Chondrocyte (in vitro differentiated cells): ENCODE results near the gene HOXC12. TPM values are rescaled to one million over a fixed set of nuclear protein-coding genes. Genes with fewer than 3 reads are reported as not detected.

Experiments used
- DNase-seq: peaks from one replicate; pipeline ENCODE4 v3.0.0; 2021; ENCODE audit warnings: mixed read lengths, low spot score
- H3K27ac Mint-ChIP-seq: one replicate; pipeline ENCODE4 v1.8.0; 2021; ENCODE audit warnings: mild to moderate bottlenecking, moderate library complexity, mixed read lengths; ENCODE audit not compliant: unreplicated experiment
- H3K27me3 Mint-ChIP-seq: 2 replicates; pipeline ENCODE4 v1.8.0; 2021; ENCODE audit warnings: low read depth, mixed read lengths
- H3K36me3 Mint-ChIP-seq: 2 replicates; pipeline ENCODE4 v1.8.0; 2021; ENCODE audit warnings: low read depth, mixed read lengths
- H3K4me1 Mint-ChIP-seq: 2 replicates; pipeline ENCODE4 v1.8.0; 2021; ENCODE audit warnings: low read depth, mild to moderate bottlenecking, mixed read lengths
- H3K4me3 Mint-ChIP-seq: one replicate; pipeline ENCODE4 v1.8.0; 2021; ENCODE audit warnings: mild to moderate bottlenecking, moderate library complexity, mixed read lengths; ENCODE audit not compliant: unreplicated experiment
- H3K9me3 Mint-ChIP-seq: 2 replicates; pipeline ENCODE4 v1.8.0; 2021; ENCODE audit warnings: low read depth, mixed read lengths
- total RNA-seq: library from RNA; stranded (reverse); gene quantifications from 3 replicates; pipeline ENCODE4 v1.2.1, GENCODE V29; 2021
- TF ChIP-seq, protein P1 (sequence below): fragments of 200-600 bp; sonication (generic); IDR thresholded peaks from 2 replicates; pipeline ENCODE4 v1.5.0; 2021; ENCODE audit warnings: antibody characterized with exemption, mild to moderate bottlenecking, moderate library complexity

HOXC12 gene
- total RNA-seq, 1 donor from 2014 or later = not detected

DNA sequence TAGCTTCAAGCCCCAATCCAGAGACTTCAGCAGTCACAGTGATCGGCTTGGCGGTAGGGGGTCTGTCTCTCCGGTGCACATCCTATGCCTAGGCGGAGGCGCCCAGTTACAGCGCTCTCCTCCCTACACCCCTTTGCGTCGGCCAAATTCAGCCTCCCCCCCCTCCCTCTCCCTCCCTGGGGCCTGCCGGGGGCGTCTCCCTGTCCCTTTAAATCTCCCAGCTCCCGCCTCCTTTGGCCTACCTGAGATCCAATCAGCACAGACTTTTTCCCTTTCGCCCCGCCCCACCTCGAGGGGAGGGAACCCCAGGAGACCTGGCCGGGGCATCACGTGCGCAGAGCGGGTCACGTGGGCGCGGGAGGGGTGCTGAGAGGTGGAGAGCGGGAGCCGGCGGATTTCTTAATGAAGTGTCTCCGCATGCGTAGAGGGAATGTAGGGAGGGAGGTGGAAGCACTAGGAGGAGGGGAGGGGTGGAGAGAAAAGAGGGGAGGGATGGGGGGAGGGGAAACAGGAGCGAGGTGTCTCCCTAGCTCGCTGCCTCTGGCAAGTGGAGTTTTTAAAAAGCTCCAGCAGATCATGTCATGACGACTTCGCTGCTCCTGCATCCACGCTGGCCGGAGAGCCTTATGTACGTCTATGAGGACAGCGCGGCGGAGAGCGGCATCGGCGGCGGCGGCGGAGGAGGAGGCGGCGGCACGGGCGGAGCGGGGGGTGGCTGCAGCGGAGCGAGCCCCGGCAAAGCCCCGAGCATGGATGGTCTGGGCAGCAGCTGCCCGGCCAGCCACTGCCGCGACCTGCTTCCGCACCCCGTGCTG is 16.2 kb upstream of the HOXC12 start, which contains the start of gene HOXC13:
Gene HOXC13 (plus strand): TSS at position 506 of the 815 bp plus-strand sequence. CDS start 76 bp downstream, at position 582.
- Mint-ChIP-seq H3K4me1 (peaks cover 6% of the 10 kb centered on the region), H3K36me3 (no peaks in the 10 kb centered on the region), H3K27me3 (peaks cover 85% of the 10 kb centered on the region), H3K27ac (no peak within 1 kb of the TSS), H3K4me3 (no peak within 1 kb of the TSS), H3K9me3 (no peaks in the 10 kb centered on the region)
- TF ChIP-seq, protein P1, sequence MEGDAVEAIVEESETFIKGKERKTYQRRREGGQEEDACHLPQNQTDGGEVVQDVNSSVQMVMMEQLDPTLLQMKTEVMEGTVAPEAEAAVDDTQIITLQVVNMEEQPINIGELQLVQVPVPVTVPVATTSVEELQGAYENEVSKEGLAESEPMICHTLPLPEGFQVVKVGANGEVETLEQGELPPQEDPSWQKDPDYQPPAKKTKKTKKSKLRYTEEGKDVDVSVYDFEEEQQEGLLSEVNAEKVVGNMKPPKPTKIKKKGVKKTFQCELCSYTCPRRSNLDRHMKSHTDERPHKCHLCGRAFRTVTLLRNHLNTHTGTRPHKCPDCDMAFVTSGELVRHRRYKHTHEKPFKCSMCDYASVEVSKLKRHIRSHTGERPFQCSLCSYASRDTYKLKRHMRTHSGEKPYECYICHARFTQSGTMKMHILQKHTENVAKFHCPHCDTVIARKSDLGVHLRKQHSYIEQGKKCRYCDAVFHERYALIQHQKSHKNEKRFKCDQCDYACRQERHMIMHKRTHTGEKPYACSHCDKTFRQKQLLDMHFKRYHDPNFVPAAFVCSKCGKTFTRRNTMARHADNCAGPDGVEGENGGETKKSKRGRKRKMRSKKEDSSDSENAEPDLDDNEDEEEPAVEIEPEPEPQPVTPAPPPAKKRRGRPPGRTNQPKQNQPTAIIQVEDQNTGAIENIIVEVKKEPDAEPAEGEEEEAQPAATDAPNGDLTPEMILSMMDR = no peak
- no peak for DNase-seq

- no peaks in the 10 kb centered on the region for H3K36me3 Mint-ChIP-seq
- peaks cover 6% of the 10 kb centered on the region for H3K4me1 Mint-ChIP-seq
- TF ChIP-seq, protein P1 = no peak
- H3K27me3 Mint-ChIP-seq = peaks cover 85% of the 10 kb centered on the region
- no peak overlapping the region for H3K4me3 Mint-ChIP-seq
- H3K27ac Mint-ChIP-seq = no peak overlapping the region
- H3K9me3 Mint-ChIP-seq = no peaks in the 10 kb centered on the region
- DNase-seq = no peak
Observed at GRCh38 chr12:53939141-53940108, 15.3 kb upstream of the HOXC12 start.

GRCh38 chr12:53940443-53941014 is 14.2 kb upstream of the HOXC12 start:
- no peak for DNase-seq
- Mint-ChIP-seq H3K4me1 (peaks cover 3% of the 10 kb centered on the region), H3K4me3 (no peak overlapping the region), H3K27ac (no peak overlapping the region), H3K27me3 (peaks cover 85% of the 10 kb centered on the region), H3K36me3 (no peaks in the 10 kb centered on the region), H3K9me3 (no peaks in the 10 kb centered on the region)
- TF ChIP-seq, protein P1 = no peak

DNA sequence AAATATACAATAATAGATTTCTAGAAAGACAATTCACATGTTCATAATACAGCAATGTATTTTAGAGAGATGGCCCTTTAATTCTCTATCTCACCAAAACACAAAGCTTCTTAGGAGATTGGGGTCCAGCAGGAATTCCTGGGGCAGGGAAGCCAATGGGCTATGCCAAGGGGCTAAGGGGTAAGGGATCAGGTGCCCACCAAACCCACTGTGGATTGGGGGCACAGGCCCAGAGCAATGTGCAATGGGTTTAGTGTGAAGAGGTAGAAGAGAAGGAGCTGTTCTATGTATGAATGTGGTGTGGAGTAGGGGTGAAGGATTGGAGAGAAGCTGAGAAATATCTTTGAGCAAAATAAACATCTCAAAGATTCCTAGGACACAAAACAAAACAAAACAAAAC is 13.5 kb upstream of the HOXC12 start:
- Mint-ChIP-seq H3K4me1 (no peaks in the 10 kb centered on the region), H3K36me3 (no peaks in the 10 kb centered on the region), H3K9me3 (no peaks in the 10 kb centered on the region), H3K27ac (no peak overlapping the region), H3K4me3 (no peak overlapping the region), H3K27me3 (peaks cover 85% of the 10 kb centered on the region)
- no peak for DNase-seq
- TF ChIP-seq, protein P1 = no peak

DNA sequence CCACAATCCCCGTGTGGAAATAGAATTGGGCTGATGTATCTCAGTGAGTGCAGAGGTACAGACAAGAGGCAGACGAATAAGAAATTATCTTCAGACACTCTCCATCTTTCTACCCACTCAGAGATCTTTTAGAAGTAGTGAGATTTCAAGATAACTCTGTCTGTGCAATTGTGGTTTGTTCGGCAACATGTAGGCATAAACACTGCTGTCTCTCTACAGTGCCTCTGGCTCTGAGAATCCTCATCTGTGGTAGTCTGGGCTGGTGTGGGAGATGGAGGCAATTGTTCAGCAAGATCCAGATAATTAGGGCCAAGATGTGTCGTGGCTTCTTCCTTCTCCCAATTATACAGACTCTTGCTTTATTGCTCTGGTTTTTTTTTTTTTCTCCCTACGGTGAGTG is 13.0 kb upstream of the HOXC12 start:
- Mint-ChIP-seq H3K4me3 (no peak overlapping the region), H3K27me3 (peaks cover 86% of the 10 kb centered on the region), H3K4me1 (no peaks in the 10 kb centered on the region), H3K27ac (no peak overlapping the region), H3K9me3 (no peaks in the 10 kb centered on the region), H3K36me3 (no peaks in the 10 kb centered on the region)
- TF ChIP-seq, protein P1 = no peak
- no peak for DNase-seq
